MM.1S (cell line): Measurements from ENCODE around the gene PPP4R4.
"Not testable (repeated sequence)": the region's sequence is repeated elsewhere in the genome, so short reads cannot be mapped to it uniquely, and the experiment has no call there.

Source experiments
- DNase-seq: peaks from one replicate; pipeline ENCODE4 v3.0.0-alpha.2; 2015
- H2AFZ ChIP-seq: fragments of 300-600 bp; sonication (generic); 2 replicates; pipeline ENCODE4 v1.6.0; 2016; ENCODE audit warnings: antibody characterized with exemption, low read length
- H3F3A ChIP-seq: fragments of 300-600 bp; sonication (generic); 2 replicates; pipeline ENCODE4 v1.6.1; 2016; ENCODE audit warnings: mild to moderate bottlenecking, antibody characterized with exemption, low read length, moderate library complexity, mixed read lengths; ENCODE audit not compliant: insufficient read depth
- H3K27ac ChIP-seq: fragments of 300-600 bp; sonication (generic); 2 replicates; pipeline ENCODE4 v1.5.1; 2016; ENCODE audit warnings: mild to moderate bottlenecking, low read length
- H3K27me3 ChIP-seq: fragments of 300-600 bp; sonication (generic); replicated peaks from 2 replicates; pipeline ENCODE4 v1.6.0; 2016; ENCODE audit warnings: low read length; ENCODE audit not compliant: insufficient read depth
- H3K36me3 ChIP-seq: fragments of 300-600 bp; sonication (generic); replicated peaks from 2 replicates; pipeline ENCODE4 v1.6.1; 2016; ENCODE audit warnings: mild to moderate bottlenecking, low read length, mixed read lengths; ENCODE audit not compliant: insufficient read depth
- H3K4me1 ChIP-seq: fragments of 300-600 bp; sonication (generic); 2 replicates; pipeline ENCODE4 v1.6.1; 2016; ENCODE audit warnings: low read length, mixed read lengths
- H3K4me2 ChIP-seq: fragments of 300-600 bp; sonication (generic); 2 replicates; pipeline ENCODE4 v1.6.0; 2016; ENCODE audit warnings: low read depth, low read length
- H3K4me3 ChIP-seq: fragments of 300-600 bp; sonication (generic); 2 replicates; pipeline ENCODE4 v1.5.1; 2016; ENCODE audit warnings: low read length, mixed read lengths
- H3K79me2 ChIP-seq: fragments of 300-600 bp; sonication (generic); 2 replicates; pipeline ENCODE4 v1.6.1; 2016; ENCODE audit warnings: mixed run types, low read length, mixed read lengths
- H3K9ac ChIP-seq: fragments of 300-600 bp; sonication (generic); 2 replicates; pipeline ENCODE4 v1.6.1; 2016; ENCODE audit warnings: low read length, mixed read lengths
- H3K9me2 ChIP-seq: fragments of 300-600 bp; sonication (generic); replicated peaks from 2 replicates; pipeline ENCODE4 v1.6.1; 2016; ENCODE audit warnings: mild to moderate bottlenecking, low read length, mixed read lengths; ENCODE audit not compliant: insufficient read depth
- H3K9me3 ChIP-seq: fragments of 300-600 bp; sonication (generic); replicated peaks from 2 replicates; pipeline ENCODE4 v1.6.1; 2016; ENCODE audit warnings: mild to moderate bottlenecking, low read length, mixed read lengths; ENCODE audit not compliant: insufficient read depth
- H4K20me1 ChIP-seq: fragments of 300-600 bp; sonication (generic); 2 replicates; pipeline ENCODE4 v1.6.1; 2016; ENCODE audit warnings: mild to moderate bottlenecking, low read length, moderate library complexity, mixed read lengths; ENCODE audit not compliant: insufficient read depth
- CTCF ChIP-seq: fragments of 300-600 bp; sonication (generic); IDR thresholded peaks from 2 replicates; pipeline ENCODE4 v1.5.1; 2016; ENCODE audit warnings: antibody characterized with exemption, low read length, mixed read lengths
- EZH2 ChIP-seq: fragments of 300-600 bp; sonication (generic); optimal IDR thresholded peaks from 2 replicates; pipeline ENCODE3; 2017; ENCODE audit warnings: low read depth, mild to moderate bottlenecking, antibody characterized with exemption, low read length, mixed read lengths
- EZH2phosphoT487 ChIP-seq: fragments of 300-600 bp; sonication (generic); IDR thresholded peaks from 2 replicates; pipeline ENCODE4 v1.6.1; 2018; ENCODE audit warnings: antibody characterized with exemption, low read length

PPP4R4 gene

DNA sequence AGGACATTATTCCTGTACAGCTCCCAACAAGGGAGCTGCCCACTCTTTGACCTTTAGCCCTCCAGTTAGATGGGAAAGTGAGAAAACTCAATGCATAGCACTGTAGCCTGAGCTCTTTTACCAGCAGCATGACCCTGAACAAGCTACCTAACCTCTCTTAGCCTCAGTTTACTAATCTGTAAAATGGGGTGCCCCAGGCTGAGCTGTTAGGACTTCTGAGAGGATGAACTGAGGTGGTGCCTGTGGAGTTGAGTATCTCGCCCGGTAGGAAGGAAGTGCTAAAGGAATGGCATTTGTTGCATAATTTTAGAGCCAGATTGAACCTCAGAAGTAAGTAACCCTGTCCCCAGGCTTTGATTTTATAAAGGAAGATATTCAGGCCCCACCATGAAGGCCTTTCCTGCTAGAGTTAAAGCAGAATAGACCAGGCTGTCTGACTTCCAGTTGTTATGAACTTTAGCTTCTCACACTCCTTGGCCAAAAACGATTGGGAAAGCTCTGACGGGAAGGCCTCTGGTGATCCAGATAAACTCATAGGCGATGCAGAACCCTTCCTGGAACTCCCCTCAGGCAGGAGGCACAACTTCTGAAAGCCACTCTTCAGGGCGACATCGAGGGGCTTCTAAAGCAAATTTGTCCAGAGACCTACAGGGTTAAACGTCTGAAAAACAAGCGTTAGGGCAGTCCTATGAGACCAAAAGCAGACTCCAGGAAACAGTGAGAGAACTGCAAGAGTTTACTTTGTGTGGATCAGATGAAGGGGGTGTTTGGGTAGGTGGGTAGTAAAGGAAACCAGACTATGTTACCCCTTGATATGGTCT, 121.4 kb downstream of the PPP4R4 start:
- Histone ChIP-seq H3K9ac (no peak overlapping the region), H3K27ac (no peak overlapping the region), H3K79me2 (no peaks in the 10 kb centered on the region), H3K9me2 (no peaks in the 10 kb centered on the region), H3K9me3 (no peaks in the 10 kb centered on the region), H4K20me1 (no peaks in the 10 kb centered on the region), H3K27me3 (no peaks in the 10 kb centered on the region), H3F3A (no peaks in the 10 kb centered on the region), H3K4me1 (no peaks in the 10 kb centered on the region), H3K4me2 (no peak overlapping the region), H3K36me3 (no peaks in the 10 kb centered on the region), H2AFZ (no peak overlapping the region), H3K4me3 (no peak overlapping the region)
- DNase-seq, result no peak
- no peak for TF ChIP-seq EZH2
- TF ChIP-seq CTCF, result no peak
- TF ChIP-seq EZH2phosphoT487, result no peak

GRCh38 chr14:94296181-94296545, 122.0 kb downstream of the PPP4R4 start:
- H2AFZ ChIP-seq, H3K9ac ChIP-seq, H4K20me1 ChIP-seq, H3K27me3 ChIP-seq, H3K79me2 ChIP-seq, H3K27ac ChIP-seq, H3K4me1 ChIP-seq, H3K4me3 ChIP-seq, H3K9me3 ChIP-seq, H3K4me2 ChIP-seq, H3F3A ChIP-seq, H3K36me3 ChIP-seq, DNase-seq, H3K9me2 ChIP-seq: not testable (repeated sequence)

DNA sequence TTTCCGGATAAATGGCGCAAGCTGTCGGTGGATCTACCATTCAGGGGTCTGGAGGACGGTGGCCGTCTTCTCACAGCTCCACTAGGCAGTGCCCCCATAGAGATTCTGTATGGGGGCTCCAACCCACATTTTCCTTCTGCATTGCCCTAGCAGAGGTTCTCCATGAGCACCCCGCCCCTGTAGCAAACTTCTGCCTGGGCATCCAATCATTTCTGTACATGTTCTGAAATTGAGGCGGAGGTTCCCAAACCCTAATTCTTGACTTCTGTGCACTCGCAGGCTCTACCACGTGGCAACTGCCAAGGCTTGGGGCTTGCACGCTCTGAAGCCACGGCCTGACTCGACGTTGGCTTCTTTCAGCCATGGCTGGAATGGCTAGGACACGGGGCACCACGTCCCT, 124.0 kb downstream of the PPP4R4 start:
- Histone ChIP-seq H3K27ac (no peak overlapping the region), H4K20me1 (no peaks in the 10 kb centered on the region), H2AFZ (no peak overlapping the region), H3K79me2 (no peaks in the 10 kb centered on the region), H3K9me3 (no peaks in the 10 kb centered on the region), H3K9ac (no peak overlapping the region), H3K4me3 (no peak overlapping the region), H3K9me2 (no peaks in the 10 kb centered on the region), H3K36me3 (no peaks in the 10 kb centered on the region), H3F3A (no peaks in the 10 kb centered on the region), H3K4me1 (no peaks in the 10 kb centered on the region), H3K27me3 (no peaks in the 10 kb centered on the region), H3K4me2 (no peak overlapping the region)
- TF ChIP-seq CTCF, result no peak
- no peak for TF ChIP-seq EZH2
- no peak for TF ChIP-seq EZH2phosphoT487
- DNase-seq, result no peak

DNA sequence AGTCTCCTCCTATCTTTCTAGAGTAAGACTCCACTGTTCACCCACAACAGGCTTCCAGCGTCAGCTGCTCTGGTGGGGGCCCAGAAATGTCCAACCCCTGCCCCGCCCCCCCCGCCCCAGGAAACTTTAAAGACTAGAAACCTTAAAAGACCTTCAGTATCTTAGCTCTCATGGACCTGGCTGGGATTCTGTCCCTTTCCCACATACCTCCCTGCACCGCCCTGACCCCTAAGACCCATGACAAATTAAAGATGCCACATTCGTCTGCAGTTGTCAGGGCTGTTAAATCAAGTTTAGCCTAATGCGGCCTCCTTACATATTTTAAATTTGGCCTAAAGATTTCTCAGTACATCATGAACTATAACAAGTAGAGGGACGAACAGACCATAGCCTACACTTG, 129.0 kb downstream of the PPP4R4 start:
- H3K36me3 ChIP-seq, result no peaks in the 10 kb centered on the region
- H3K9me3 ChIP-seq, result no peaks in the 10 kb centered on the region
- H3K4me3 ChIP-seq, result no peak overlapping the region
- H3K9ac ChIP-seq, result no peak overlapping the region
- no peaks in the 10 kb centered on the region for H3K27me3 ChIP-seq
- H3K4me2 ChIP-seq, result no peak overlapping the region
- no peaks in the 10 kb centered on the region for H3K9me2 ChIP-seq
- DNase-seq, result no peak
- no peaks in the 10 kb centered on the region for H3K79me2 ChIP-seq
- H2AFZ ChIP-seq, result no peak overlapping the region
- no peaks in the 10 kb centered on the region for H3K4me1 ChIP-seq
- no peaks in the 10 kb centered on the region for H3F3A ChIP-seq
- TF ChIP-seq EZH2phosphoT487 (no peak), CTCF (no peak), EZH2 (no peak)
- H4K20me1 ChIP-seq, result no peaks in the 10 kb centered on the region
- no peak overlapping the region for H3K27ac ChIP-seq
